Left colon (tissue), 2 donors: ENCODE results near the gene MAST4. TPM values are rescaled to one million over a fixed set of nuclear protein-coding genes. Genes with fewer than 3 reads are reported as not detected.
"Not testable (repeated sequence)": the region's sequence is repeated elsewhere in the genome, so short reads cannot be mapped to it uniquely, and the experiment has no call there.

Experiments
- ATAC-seq: fragments of 200-7000 bp; cut with Tn5 transposase; one replicate; pipeline ENCODE4 v1.9.1; 2020; ENCODE audit warnings: mild to moderate bottlenecking, moderate library complexity
- DNase-seq, 2 donors: peaks; one replicate each; pipeline ENCODE4 v3.0.0-alpha.2; 2020
- intact Hi-C, 2 donors: fragments of 100-400 bp; cut with DNase I in 1 of 2; cut with micrococcal nuclease in 1 of 2; formaldehyde crosslinking; loops; one replicate each; pipeline versions ENCODE4 v1.11.2 to v1.14.0; 2022; cut with DNase I, micrococcal nuclease
- total RNA-seq, 2 donors: library from RNA; stranded (reverse); fragmentation: NEBNext Ultra II Directional; extraction: Animal tissue kit (Norgen Biotek cat#: 25700); gene quantifications; one replicate each; pipeline ENCODE4 v1.2.1, GENCODE V29; 2021
- donor health status: DM: no; HTN: no; CAD: no.
- donor health status: DM: yes; HTN: yes; CAD: no.

The MAST4 gene
- total RNA-seq, 2 donors from 2014 or later, result 12.8 to 20.5 TPM

DNA sequence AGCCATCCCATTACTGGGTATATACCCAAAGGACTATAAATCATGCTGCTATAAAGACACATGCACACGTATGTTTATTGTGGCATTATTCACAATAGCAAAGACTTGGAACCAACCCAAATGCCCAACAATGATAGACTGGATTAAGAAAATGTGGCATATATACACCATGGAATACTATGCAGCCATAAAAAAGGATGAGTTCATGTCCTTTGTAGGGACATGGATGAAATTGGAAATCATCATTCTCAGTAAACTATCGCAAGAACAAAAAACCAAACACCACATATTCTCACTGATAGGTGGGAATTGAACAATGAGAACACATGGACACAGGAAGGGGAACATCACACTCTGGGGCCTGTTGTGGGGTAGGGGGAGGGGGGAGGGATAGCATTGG is 577.2 kb downstream of the MAST4 start:
- intact Hi-C loops, result not testable (repeated sequence)

DNA sequence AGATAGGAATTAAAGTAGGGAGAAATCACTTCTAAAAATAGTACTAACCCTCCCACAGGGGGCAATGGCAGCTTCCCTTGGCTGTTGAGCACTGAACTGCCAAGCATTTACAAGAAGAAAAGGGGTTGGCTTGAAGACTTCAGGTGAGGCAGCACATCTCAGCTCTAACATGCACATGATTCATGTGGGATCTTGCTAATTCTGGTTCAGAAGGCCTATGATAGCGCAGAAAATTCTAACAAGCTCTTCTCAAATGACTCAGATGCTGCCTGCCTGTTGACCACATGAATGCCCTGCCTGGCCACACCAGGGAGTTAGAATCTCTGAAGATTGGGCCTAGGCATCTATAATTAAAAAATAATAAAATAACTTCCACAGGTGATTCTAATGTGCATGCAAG is 577.8 kb downstream of the MAST4 start:
- no peak for DNase-seq
- ATAC-seq, result no peak
- intact Hi-C loops, result no loop called here

More for the DNA sequence above, 577.2 kb downstream of the MAST4 start:
- not testable (repeated sequence) for DNase-seq, ATAC-seq

- DNase-seq (no peak), ATAC-seq (no peak)
- intact Hi-C loops, result no loop called here
Observed at GRCh38 chr5:67176936-67177335, 580.7 kb downstream of the MAST4 start.

DNA sequence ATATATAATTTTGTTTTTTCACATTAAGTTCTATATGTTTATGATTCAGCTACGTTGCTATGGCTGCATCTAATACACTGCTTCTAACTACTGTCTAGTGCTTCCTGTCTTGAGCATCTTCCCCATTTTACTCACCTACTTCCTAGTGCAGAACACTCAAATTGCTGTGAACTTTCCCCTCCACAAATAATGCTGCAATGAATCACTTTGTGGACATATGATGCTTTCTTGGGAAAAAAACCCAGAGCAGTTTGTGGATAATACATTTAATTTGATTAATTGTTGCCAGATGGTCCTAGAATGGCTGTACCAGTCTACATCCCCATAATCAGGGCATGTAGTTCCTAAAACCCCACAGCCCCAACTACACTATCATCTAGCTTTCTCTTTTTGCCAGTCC is 581.9 kb downstream of the MAST4 start:
- DNase-seq (no peak), ATAC-seq (no peak)
- intact Hi-C loops, result no loop called here

GRCh38 chr5:67178966-67179365 is 582.8 kb downstream of the MAST4 start:
- ATAC-seq, result no peak
- intact Hi-C loops, result no loop called here

GRCh38 chr5:67179697-67180361 is 583.6 kb downstream of the MAST4 start:
- intact Hi-C loops, result no loop called here
- ATAC-seq (peak; percentile 93), DNase-seq (no peak)

More at GRCh38 chr5:67178966-67179365, 582.8 kb downstream of the MAST4 start:
- DNase-seq, result no peak

GRCh38 chr5:67181648-67182221 is 585.5 kb downstream of the MAST4 start:
- ATAC-seq, result no peak
- DNase-seq, result no peak
- intact Hi-C loops, result no loop called here

DNA sequence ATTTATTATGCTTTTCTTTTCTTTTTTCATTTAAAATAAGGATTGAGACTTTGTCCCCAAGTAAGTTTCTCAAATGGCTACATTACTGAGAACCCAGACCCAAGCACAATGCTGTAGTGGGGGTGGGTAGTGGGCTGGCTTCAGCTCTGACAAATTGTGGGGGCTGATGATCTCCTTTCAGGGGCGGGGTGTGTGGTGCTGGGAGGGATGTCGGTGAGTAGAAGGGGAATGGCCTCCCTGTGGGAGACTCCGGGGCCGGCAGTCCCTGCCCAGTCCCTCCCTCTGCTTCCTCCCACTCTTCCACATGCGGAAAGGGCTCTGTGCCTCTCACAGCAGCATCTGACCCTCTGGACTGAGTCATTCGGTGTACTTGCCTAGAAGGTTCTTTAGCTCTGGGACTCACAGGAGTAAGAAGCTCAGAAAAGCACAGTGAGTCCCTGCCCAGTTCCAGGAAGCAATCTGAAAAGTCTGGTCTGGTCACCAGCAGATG is 586.2 kb downstream of the MAST4 start:
- intact Hi-C loops, result no loop called here
- ATAC-seq (no peak), DNase-seq (peak in 1 of 2 donors; percentile 52)

DNA sequence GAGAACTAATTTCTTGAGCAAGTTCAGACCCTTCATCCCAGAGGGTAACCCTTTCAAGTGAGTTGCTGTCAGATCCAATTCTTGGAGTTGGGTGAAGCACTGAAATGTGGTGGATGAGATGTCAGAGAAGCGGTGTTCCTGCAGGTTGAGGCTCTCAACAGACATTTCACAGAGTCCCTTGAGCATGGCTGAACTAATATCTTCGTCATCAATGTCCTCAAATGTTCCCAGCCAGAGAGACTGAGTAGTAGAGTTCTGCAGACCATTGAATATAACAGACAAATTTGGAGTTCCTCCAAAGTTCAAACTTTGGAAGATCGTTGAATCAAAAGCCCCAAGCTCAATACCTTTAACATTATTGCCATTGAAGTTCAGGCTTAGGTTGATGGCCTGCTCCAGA is 587.7 kb downstream of the MAST4 start:
- no peak for ATAC-seq
- intact Hi-C loops, result no loop called here
- DNase-seq, result no peak

DNA sequence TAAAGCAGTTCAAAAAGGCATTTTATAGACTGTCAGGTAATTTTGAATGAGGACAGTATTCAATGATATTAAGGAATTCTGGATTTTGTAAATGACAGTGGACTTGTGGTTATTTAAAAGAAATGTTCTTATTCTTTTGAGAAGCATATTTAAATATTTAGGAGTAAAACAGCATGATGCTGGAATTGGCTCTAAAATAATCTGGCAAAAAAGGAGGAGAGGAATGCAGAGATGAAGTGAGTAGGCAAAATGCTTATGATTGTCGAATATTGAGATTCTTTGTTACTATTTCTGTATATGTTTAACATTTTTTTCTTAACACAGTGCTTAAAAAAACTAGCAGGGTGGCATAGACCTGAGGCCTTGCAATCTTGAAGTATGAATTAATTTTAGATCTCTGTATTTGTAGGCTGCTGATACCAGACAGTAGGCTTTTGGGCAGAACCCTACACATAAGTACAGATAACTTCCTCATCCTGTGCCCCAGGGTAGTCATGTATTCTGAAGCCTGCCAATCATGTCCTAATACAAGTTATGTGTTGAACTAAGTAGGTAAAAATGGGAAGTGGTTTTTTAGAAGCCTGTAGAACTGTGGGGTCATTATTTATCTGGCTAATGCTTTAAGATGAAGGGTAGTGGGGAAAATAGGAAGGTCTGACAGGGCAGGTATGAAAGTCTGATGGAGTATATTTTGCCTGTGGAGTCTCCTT is 591.0 kb downstream of the MAST4 start:
- no peak for ATAC-seq
- intact Hi-C loops, result no loop called here
- DNase-seq, result no peak

GRCh38 chr5:67188274-67189078 is 592.3 kb downstream of the MAST4 start:
- ATAC-seq (no peak), DNase-seq (no peak)
- intact Hi-C loops, result no loop called here

- DNase-seq (no peak), ATAC-seq (no peak)
- intact Hi-C loops, result no loop called here
Observed at GRCh38 chr5:67189079-67189354, 592.8 kb downstream of the MAST4 start.

- intact Hi-C loops, result no loop called here
- no peak for ATAC-seq
- no peak for DNase-seq
Observed at GRCh38 chr5:67189931-67190330, 593.7 kb downstream of the MAST4 start.

DNA sequence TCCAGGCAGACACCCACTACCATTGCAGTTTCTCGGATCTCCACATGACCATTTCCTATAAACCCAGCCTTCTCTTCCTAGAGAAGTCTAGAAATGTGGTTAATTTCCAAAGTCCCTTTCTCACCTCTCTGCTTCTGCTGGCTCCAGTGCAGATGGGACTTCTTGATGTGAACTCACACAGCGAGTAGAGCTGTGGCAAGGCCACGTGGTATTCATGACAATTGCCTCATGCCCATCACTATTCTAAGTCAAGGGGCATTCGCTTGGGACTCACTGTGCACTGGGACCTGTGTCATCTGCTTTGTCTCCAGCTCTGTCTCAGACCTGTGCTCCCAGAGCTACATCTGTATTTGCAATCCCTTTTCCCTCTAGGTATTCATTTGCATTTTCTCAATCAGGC is 594.2 kb downstream of the MAST4 start:
- intact Hi-C loops, result no loop called here
- ATAC-seq, result no peak

GRCh38 chr5:67190861-67191260 is 594.7 kb downstream of the MAST4 start:
- ATAC-seq (no peak), DNase-seq (no peak)

More for the DNA sequence above, 594.2 kb downstream of the MAST4 start:
- DNase-seq, result no peak

GRCh38 chr5:67192719-67193438 is 596.7 kb downstream of the MAST4 start:
- DNase-seq, result no peak
- intact Hi-C loops, result no loop called here
- ATAC-seq, result peak; percentile 69

More at GRCh38 chr5:67190861-67191260, 594.7 kb downstream of the MAST4 start:
- intact Hi-C loops, result no loop called here

DNA sequence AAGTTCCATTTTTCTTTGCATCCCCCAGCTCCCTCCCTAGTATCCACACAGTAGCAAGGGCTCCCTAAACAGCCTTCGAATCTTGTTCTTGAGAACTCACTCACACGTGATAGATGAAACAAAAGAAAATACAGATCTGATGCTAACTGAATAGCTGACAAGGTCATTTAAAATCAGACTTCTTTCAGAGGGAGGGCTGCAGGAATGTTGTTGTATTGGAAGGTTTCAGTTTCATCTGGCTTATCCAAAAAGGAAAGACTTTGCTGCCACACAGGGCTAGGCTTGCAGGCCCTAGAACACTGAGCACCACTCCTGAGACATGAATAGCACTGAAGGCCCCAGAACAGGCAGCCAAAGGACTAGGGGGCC is 597.2 kb downstream of the MAST4 start:
- ATAC-seq, result peak; percentile 48
- intact Hi-C loops, result no loop called here

DNA sequence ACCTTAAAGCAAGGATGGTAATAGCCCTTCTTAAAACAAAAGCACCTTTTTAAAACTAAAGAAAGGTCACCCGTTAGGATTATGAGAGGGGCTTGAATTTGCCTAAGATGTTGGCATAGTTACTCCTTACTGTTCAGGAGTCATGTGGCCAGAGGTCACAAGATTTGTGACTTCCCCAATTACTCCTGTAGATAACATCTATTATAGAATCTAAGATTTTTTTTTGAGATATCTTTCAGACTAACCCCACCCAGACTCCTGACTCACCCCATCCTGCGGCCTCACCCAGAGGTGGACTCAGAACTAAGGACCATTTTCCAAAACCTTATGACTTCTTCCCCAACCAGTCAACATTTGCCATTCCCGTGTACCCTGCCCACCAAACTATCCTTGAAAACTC is 598.0 kb downstream of the MAST4 start:
- DNase-seq (no peak), ATAC-seq (no peak)
- intact Hi-C loops, result no loop called here

More for the DNA sequence above, 597.2 kb downstream of the MAST4 start:
- DNase-seq, result no peak
